KMS-11 (cell line): Measurements from ENCODE around the gene DZIP3.

Source experiments
- H2AFZ ChIP-seq: fragments of 200-600 bp; sonication (generic); 2 replicates; pipeline ENCODE4 v1.6.1; 2016; ENCODE audit warnings: antibody characterized with exemption, mixed run types, low read depth
- H3K27ac ChIP-seq: fragments of 200-600 bp; sonication (generic); 2 replicates; pipeline ENCODE4 v1.6.1; 2016; ENCODE audit warnings: mild to moderate bottlenecking, mixed run types
- H3K27me3 ChIP-seq: fragments of 200-600 bp; sonication (generic); 2 replicates; pipeline ENCODE4 v1.6.1; 2017; ENCODE audit warnings: mild to moderate bottlenecking, low read depth, mixed run types, moderate library complexity; ENCODE audit not compliant: insufficient read depth
- H3K36me3 ChIP-seq: fragments of 200-600 bp; sonication (generic); 2 replicates; pipeline ENCODE4 v1.6.1; 2017; ENCODE audit warnings: mild to moderate bottlenecking, mixed run types; ENCODE audit not compliant: insufficient read depth
- H3K4me1 ChIP-seq: fragments of 200-600 bp; sonication (generic); 2 replicates; pipeline ENCODE4 v1.6.1; 2016; ENCODE audit warnings: mild to moderate bottlenecking, low read depth, mixed run types; ENCODE audit not compliant: poor library complexity, severe bottlenecking
- H3K4me2 ChIP-seq: fragments of 200-600 bp; sonication (generic); 2 replicates; pipeline ENCODE4 v1.7.0; 2016; ENCODE audit warnings: mild to moderate bottlenecking, mixed run types
- H3K4me3 ChIP-seq: fragments of 200-600 bp; sonication (generic); IDR thresholded peaks from 2 replicates; pipeline ENCODE4 v1.6.1; 2017; ENCODE audit warnings: low read depth, low read length, mixed read lengths; ENCODE audit not compliant: insufficient read depth
- H3K79me2 ChIP-seq: fragments of 200-600 bp; sonication (generic); 2 replicates; pipeline ENCODE4 v1.6.1; 2016; ENCODE audit warnings: low read depth, mixed run types; ENCODE audit not compliant: insufficient read depth
- H3K9ac ChIP-seq: fragments of 200-600 bp; sonication (generic); 2 replicates; pipeline ENCODE4 v1.6.1; 2016; ENCODE audit warnings: mild to moderate bottlenecking, mixed run types
- H4K20me1 ChIP-seq: fragments of 200-600 bp; sonication (generic); 2 replicates; pipeline ENCODE4 v1.6.1; 2016; ENCODE audit warnings: mild to moderate bottlenecking, mixed run types; ENCODE audit not compliant: insufficient read depth
- CTCF ChIP-seq: fragments of 200-600 bp; sonication (generic); conservative IDR thresholded peaks from 2 replicates; pipeline ENCODE4 v1.6.1; 2017; ENCODE audit warnings: low read depth, mild to moderate bottlenecking, antibody characterized with exemption, low read length, moderate library complexity, mixed read lengths

DZIP3 gene

GRCh38 chr3:108565506-108565905 lies 24.0 kb upstream of the DZIP3 start:
- Histone ChIP-seq H3K36me3 (peaks cover under 1% of the 10 kb centered on the region; the same call in 1 of the 2 replicates), H3K9ac (no peak overlapping the region), H3K4me1 (peaks cover 7% of the 10 kb centered on the region), H4K20me1 (no peaks in the 10 kb centered on the region), H2AFZ (no peak overlapping the region), H3K79me2 (no peaks in the 10 kb centered on the region), H3K4me3 (no peak overlapping the region), H3K4me2 (no peak overlapping the region), H3K27me3 (no peaks in the 10 kb centered on the region), H3K27ac (peak overlapping the region; percentile 6; the same call in 1 of the 2 replicates)
- no peak for TF ChIP-seq CTCF

- H3K4me3 ChIP-seq, result no peak overlapping the region
- no peak overlapping the region for H2AFZ ChIP-seq
- no peaks in the 10 kb centered on the region for H3K79me2 ChIP-seq
- peaks cover 7% of the 10 kb centered on the region for H3K4me1 ChIP-seq
- H3K27me3 ChIP-seq, result no peaks in the 10 kb centered on the region
- no peak overlapping the region for H3K4me2 ChIP-seq
- H3K9ac ChIP-seq, result no peak overlapping the region
- H4K20me1 ChIP-seq, result no peaks in the 10 kb centered on the region
- H3K36me3 ChIP-seq, result no peaks in the 10 kb centered on the region; the same call in 1 of the 2 replicates
- no peak for TF ChIP-seq CTCF
- no peak overlapping the region for H3K27ac ChIP-seq
These were observed 22.9 kb upstream of the DZIP3 start for GRCh38 chr3:108566599-108566998.

- Histone ChIP-seq H3K4me3 (no peak overlapping the region), H3K9ac (no peak overlapping the region), H3K36me3 (no peaks in the 10 kb centered on the region), H3K27ac (no peak overlapping the region), H2AFZ (no peak overlapping the region), H4K20me1 (no peaks in the 10 kb centered on the region), H3K27me3 (no peaks in the 10 kb centered on the region), H3K79me2 (no peaks in the 10 kb centered on the region), H3K4me2 (no peak overlapping the region), H3K4me1 (peaks cover 7% of the 10 kb centered on the region)
- TF ChIP-seq CTCF, result no peak
These were observed 20.2 kb upstream of the DZIP3 start for GRCh38 chr3:108569336-108569735.

GRCh38 chr3:108578064-108578463 lies 11.5 kb upstream of the DZIP3 start:
- Histone ChIP-seq H3K9ac (no peak overlapping the region), H3K79me2 (no peaks in the 10 kb centered on the region), H3K4me1 (no peaks in the 10 kb centered on the region), H3K27me3 (no peaks in the 10 kb centered on the region), H3K27ac (no peak overlapping the region), H3K36me3 (peaks cover 3% of the 10 kb centered on the region; the same call in 1 of the 2 replicates), H3K4me3 (no peak overlapping the region), H3K4me2 (no peak overlapping the region), H2AFZ (no peak overlapping the region), H4K20me1 (no peaks in the 10 kb centered on the region)
- TF ChIP-seq CTCF, result no peak
